Brain microvascular endothelial cell (primary cell): ENCODE measurements around the gene PIP5K1A.

Source experiments
- DNase-seq: peaks from one replicate; pipeline ENCODE4 v3.0.0-alpha.2; 2020
- H3K27ac ChIP-seq: fragments of 250-450 bp; sonication (Bioruptor Pico); 2 replicates; pipeline ENCODE4 v1.5.1; 2020; ENCODE audit warnings: mild to moderate bottlenecking, moderate library complexity
- H3K27me3 ChIP-seq: fragments of 250-450 bp; sonication (Bioruptor Pico); replicated peaks from 2 replicates; pipeline ENCODE4 v1.5.1; 2020; ENCODE audit warnings: mild to moderate bottlenecking
- H3K36me3 ChIP-seq: fragments of 250-450 bp; sonication (Bioruptor Pico); replicated peaks from 2 replicates; pipeline ENCODE4 v1.5.1; 2020; ENCODE audit warnings: mild to moderate bottlenecking
- H3K4me3 ChIP-seq: 2 replicates; pipeline ENCODE4 v1.5.1; 2011; ENCODE audit warnings: low read depth, mild to moderate bottlenecking, control low read depth, low read length, moderate library complexity
- CTCF ChIP-seq: IDR thresholded peaks from 2 replicates; pipeline ENCODE4 v1.5.1; 2011; ENCODE audit warnings: low read depth, mild to moderate bottlenecking, moderate library complexity, low read length, control low read depth, inconsistent platforms; ENCODE audit errors: missing control alignments
- in situ Hi-C: cut with HindIII; loops from 2 replicates; pipeline ENCODE4 v1.10.0; 2017; ENCODE audit warnings: low sequenced_read_pairs, low pct_ligation_motif_present

The PIP5K1A gene

GRCh38 chr1:151251656-151252470, 53.5 kb downstream of the PIP5K1A start:
- Histone ChIP-seq H3K27ac (no peak overlapping the region), H3K27me3 (no peaks in the 10 kb centered on the region), H3K36me3 (peaks cover 32% of the 10 kb centered on the region), H3K4me3 (no peak overlapping the region)
- peak; percentile 83 for DNase-seq
- TF ChIP-seq CTCF: peak; percentile 87
- in situ Hi-C loops: no loop called here

- Histone ChIP-seq H3K4me3 (peak within 1 kb of the TSS; percentile 71), H3K27me3 (no peaks in the 10 kb centered on the region), H3K36me3 (peaks cover 10% of the 10 kb centered on the region), H3K27ac (peak within 1 kb of the TSS; percentile 96)
- DNase-seq: peak; percentile 94
- in situ Hi-C loops: no loop called here
- TF ChIP-seq CTCF: peak; percentile 12
Measured at GRCh38 chr1:151254217-151255213, 56.2 kb downstream of the PIP5K1A start, which contains the start of gene PSMD4. Gene PSMD4 (plus strand): TSS chr1:151254734. CDS start chr1:151254783, 49 bp downstream.

GRCh38 chr1:151255381-151255780, 57.0 kb downstream of the PIP5K1A start:
- no peaks in the 10 kb centered on the region for H3K27me3 ChIP-seq
- in situ Hi-C loops: no loop called here
- H3K27ac ChIP-seq: peak overlapping the region; percentile 96
- no peak for TF ChIP-seq CTCF
- H3K4me3 ChIP-seq: peak overlapping the region; percentile 71
- peak; percentile 7 for DNase-seq
- peaks cover 5% of the 10 kb centered on the region for H3K36me3 ChIP-seq

- TF ChIP-seq CTCF: no peak
- DNase-seq: no peak
- H3K27ac ChIP-seq: no peak overlapping the region
- no peak overlapping the region for H3K4me3 ChIP-seq
- H3K27me3 ChIP-seq: no peaks in the 10 kb centered on the region
- in situ Hi-C loops: no loop called here
- H3K36me3 ChIP-seq: peaks cover 16% of the 10 kb centered on the region
Measured at GRCh38 chr1:151259351-151259750, 61.0 kb downstream of the PIP5K1A start.

GRCh38 chr1:151265446-151266236, 67.3 kb downstream of the PIP5K1A start:
- DNase-seq: no peak
- in situ Hi-C loops: no loop called here
- H3K4me3 ChIP-seq: no peak overlapping the region
- H3K27ac ChIP-seq: no peak overlapping the region
- TF ChIP-seq CTCF: no peak
- H3K36me3 ChIP-seq: peaks cover 55% of the 10 kb centered on the region
- H3K27me3 ChIP-seq: no peaks in the 10 kb centered on the region
